Measurements from ENCODE around the gene WDR37. TPM values are rescaled to one million over a fixed set of nuclear protein-coding genes. Genes with fewer than 3 reads are reported as not detected.
"Not testable (repeated sequence)": the region's sequence is repeated elsewhere in the genome, so short reads cannot be mapped to it uniquely, and the experiment has no call there.

WDR37 gene
- total RNA-seq, 2 donors from 2014 or later, result 11.9 to 22.8 TPM

DNA sequence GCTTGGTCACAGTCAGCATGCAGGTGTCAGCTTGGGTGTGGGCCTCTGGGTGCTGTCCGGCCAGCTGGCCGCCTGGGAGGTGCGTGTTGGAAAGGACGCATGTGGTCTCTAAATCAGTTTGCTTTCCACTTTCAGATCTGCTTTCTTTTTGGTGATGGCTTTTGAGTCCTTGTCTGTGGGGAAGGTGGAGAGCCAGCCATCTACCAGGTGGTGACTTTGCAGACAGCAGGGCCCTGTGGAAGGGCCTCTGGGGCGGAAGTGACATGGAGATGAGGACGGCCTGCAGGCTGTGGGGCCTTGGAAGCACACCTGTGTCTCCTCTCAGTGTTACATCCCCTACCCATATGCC, 59.4 kb downstream of the WDR37 start:
- Histone ChIP-seq H3K36me3 (no peaks in the 10 kb centered on the region), H3K27me3 (replicated peaks; ENCODE audit: insufficient read depth) (no peaks in the 10 kb centered on the region), H3K27ac (no peak overlapping the region), H3K4me3 (no peak overlapping the region), H3K9me3 (no peaks in the 10 kb centered on the region), H3K4me1 (replicated peaks) (peaks cover 4% of the 10 kb centered on the region)
- intact Hi-C loops (cut with DNase I), result no loop called here
- TF ChIP-seq, protein P1, sequence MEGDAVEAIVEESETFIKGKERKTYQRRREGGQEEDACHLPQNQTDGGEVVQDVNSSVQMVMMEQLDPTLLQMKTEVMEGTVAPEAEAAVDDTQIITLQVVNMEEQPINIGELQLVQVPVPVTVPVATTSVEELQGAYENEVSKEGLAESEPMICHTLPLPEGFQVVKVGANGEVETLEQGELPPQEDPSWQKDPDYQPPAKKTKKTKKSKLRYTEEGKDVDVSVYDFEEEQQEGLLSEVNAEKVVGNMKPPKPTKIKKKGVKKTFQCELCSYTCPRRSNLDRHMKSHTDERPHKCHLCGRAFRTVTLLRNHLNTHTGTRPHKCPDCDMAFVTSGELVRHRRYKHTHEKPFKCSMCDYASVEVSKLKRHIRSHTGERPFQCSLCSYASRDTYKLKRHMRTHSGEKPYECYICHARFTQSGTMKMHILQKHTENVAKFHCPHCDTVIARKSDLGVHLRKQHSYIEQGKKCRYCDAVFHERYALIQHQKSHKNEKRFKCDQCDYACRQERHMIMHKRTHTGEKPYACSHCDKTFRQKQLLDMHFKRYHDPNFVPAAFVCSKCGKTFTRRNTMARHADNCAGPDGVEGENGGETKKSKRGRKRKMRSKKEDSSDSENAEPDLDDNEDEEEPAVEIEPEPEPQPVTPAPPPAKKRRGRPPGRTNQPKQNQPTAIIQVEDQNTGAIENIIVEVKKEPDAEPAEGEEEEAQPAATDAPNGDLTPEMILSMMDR (IDR thresholded peaks at IDR 0.05), result no peak
- TF ChIP-seq POLR2A (IDR thresholded peaks at IDR 0.05), result no peak
- no peak for TF ChIP-seq POLR2AphosphoS5 (IDR thresholded peaks at IDR 0.05)
- DNase-seq (ENCODE audit: low spot score), result no peak
- 83% methylated on average over 6 of the region's 6 CpGs for WGBS

DNA sequence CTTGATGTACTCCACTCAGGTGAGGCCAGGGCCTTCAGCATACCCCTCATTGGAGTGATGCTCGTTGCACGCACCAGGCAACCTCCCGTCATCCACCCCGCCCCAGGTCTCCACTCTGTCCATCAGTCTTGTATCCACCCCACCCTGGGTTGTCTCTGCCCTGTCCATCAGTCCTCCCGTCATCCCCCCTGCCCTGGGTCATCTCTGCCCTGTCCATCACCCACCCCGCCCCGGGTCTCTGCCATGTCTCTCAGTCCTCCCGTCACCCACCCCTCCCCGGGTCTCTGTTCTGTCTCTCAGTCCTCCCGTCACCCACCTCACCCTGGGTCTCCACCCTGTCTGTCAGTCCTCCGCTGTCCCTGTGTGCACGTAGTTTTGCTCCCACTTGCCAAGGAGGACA, 59.9 kb downstream of the WDR37 start:
- no peaks in the 10 kb centered on the region for H3K9me3 ChIP-seq
- WGBS, result 93% methylated on average over 12 of the region's 12 CpGs
- TF ChIP-seq, protein P1 (IDR thresholded peaks at IDR 0.05), result no peak
- no peak for TF ChIP-seq POLR2A (IDR thresholded peaks at IDR 0.05)
- no peak overlapping the region for H3K4me3 ChIP-seq
- intact Hi-C loops (cut with DNase I), result no loop called here
- no peaks in the 10 kb centered on the region for H3K27me3 ChIP-seq (replicated peaks; ENCODE audit: insufficient read depth)
- H3K4me1 ChIP-seq (replicated peaks), result peaks cover 4% of the 10 kb centered on the region
- no peak overlapping the region for H3K27ac ChIP-seq
- no peaks in the 10 kb centered on the region for H3K36me3 ChIP-seq
- no peak for DNase-seq (ENCODE audit: low spot score)

DNA sequence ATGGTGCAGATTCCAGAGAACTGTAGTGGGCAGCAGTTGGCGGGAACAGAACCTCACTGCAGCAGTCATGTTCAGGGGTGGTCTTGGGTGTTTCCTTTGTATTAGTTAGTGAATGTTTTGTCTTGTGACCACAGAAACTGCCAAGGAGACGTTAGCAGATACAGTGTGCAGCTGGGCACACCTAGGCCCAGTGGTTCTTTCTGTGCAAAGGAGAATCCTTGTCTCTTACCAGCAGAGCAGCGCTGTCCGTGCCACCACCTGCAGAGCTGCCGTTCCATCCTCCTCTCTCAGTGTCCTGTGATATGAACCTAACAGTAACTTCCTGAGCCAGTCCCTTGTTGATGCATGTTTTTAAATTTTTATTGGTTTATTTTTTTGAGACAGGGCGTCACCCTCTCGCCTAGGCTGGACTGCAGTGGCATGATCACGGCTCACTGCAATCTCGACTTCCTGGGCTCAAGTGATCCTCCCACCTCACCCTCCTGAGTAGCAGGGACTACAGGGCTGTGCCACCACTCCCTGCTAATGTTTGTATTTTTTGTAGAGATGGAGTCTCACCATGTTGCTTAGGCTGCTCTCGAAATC, 60.6 kb downstream of the WDR37 start:
- H3K9me3 ChIP-seq, result no peaks in the 10 kb centered on the region
- H3K36me3 ChIP-seq, result no peaks in the 10 kb centered on the region
- no peak overlapping the region for H3K4me3 ChIP-seq
- no peak for DNase-seq (ENCODE audit: low spot score)
- intact Hi-C loops (cut with DNase I), result no loop called here
- TF ChIP-seq POLR2A (IDR thresholded peaks at IDR 0.05), result no peak
- peak; percentile 41 for TF ChIP-seq POLR2AphosphoS5 (IDR thresholded peaks at IDR 0.05)
- TF ChIP-seq, protein P1 (IDR thresholded peaks at IDR 0.05), result no peak
- WGBS, result 80% methylated on average over 10 of the region's 10 CpGs
- H3K27ac ChIP-seq, result no peak overlapping the region
- H3K27me3 ChIP-seq (replicated peaks; ENCODE audit: insufficient read depth), result no peaks in the 10 kb centered on the region
- peaks cover 4% of the 10 kb centered on the region for H3K4me1 ChIP-seq (replicated peaks)

DNA sequence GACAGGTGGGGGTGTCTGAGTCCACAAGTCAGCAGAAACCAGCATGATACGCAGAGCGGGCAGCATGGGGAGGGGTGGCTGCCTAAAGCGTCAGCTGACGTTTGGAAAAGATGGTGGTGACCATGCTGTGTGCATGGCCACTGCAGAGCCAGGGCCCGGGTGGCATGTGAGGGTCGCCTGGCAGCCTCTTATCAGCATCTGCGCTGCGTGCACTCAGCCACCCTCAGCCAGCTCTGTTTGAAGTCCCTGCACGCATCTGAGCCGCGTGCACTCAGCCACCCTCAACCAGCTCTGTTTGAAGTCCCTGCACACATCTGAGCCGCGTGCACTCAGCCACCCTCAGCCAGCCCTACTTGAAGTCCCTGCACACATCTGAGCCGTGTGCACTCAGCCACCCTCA, 61.5 kb downstream of the WDR37 start:
- H3K4me1 ChIP-seq (replicated peaks), result peaks cover 4% of the 10 kb centered on the region
- 88% methylated on average over 14 of the region's 14 CpGs for WGBS
- DNase-seq (ENCODE audit: low spot score), result no peak
- TF ChIP-seq POLR2A (IDR thresholded peaks at IDR 0.05), result no peak
- TF ChIP-seq, protein P1 (IDR thresholded peaks at IDR 0.05), result no peak
- TF ChIP-seq POLR2AphosphoS5 (IDR thresholded peaks at IDR 0.05), result no peak
- no peaks in the 10 kb centered on the region for H3K9me3 ChIP-seq
- no peaks in the 10 kb centered on the region for H3K27me3 ChIP-seq (replicated peaks; ENCODE audit: insufficient read depth)
- H3K27ac ChIP-seq, result no peak overlapping the region
- H3K4me3 ChIP-seq, result no peak overlapping the region
- no peaks in the 10 kb centered on the region for H3K36me3 ChIP-seq
- intact Hi-C loops (cut with DNase I), result no loop called here

DNA sequence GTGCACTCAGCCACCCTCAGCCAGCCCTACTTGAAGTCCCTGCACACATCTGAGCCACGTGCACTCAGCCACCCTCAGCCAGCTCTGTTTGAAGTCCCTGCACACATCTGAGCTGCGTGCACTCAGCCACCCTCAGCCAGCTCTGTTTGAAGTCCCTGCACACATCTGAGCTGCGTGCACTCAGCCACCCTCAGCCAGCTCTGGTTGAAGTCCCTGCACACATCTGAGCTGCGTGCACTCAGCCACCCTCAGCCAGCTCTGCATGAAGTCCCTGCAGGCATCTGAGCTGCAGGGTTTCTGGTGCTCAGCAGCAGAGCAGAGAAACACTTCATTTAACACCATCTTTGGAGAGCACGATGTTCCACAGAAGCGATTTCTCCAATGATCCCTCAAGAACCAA, 62.1 kb downstream of the WDR37 start:
- WGBS, result 92% methylated on average over 6 of the region's 6 CpGs
- DNase-seq (ENCODE audit: low spot score); H3K27ac ChIP-seq; H3K27me3 ChIP-seq (replicated peaks; ENCODE audit: insufficient read depth); H3K36me3 ChIP-seq; intact Hi-C loops (cut with DNase I); H3K4me3 ChIP-seq; H3K9me3 ChIP-seq; H3K4me1 ChIP-seq (replicated peaks): not testable (repeated sequence)

Measured in prostate gland (tissue), 2 donors.